ENCODE results near the gene OGDH.

OGDH gene

GRCh38 chr7:44637788-44638594 lies 31.6 kb downstream of the OGDH start:
- peak; percentile 46 to 75 (median 72) for DNase-seq (ENCODE audit: low read depth in 3 of 3)

- peak; percentile 67 to 76 (median 73) for DNase-seq (ENCODE audit: low read depth in 3 of 3)
These were observed 32.5 kb downstream of the OGDH start for GRCh38 chr7:44638611-44639557.

GRCh38 chr7:44639671-44640321 lies 33.4 kb downstream of the OGDH start:
- DNase-seq (ENCODE audit: low read depth in 3 of 3), result no peak

GRCh38 chr7:44643206-44643605 lies 36.8 kb downstream of the OGDH start:
- no peak for DNase-seq (ENCODE audit: low read depth in 3 of 3)

- DNase-seq (ENCODE audit: low read depth in 3 of 3), result no peak
These were observed 38.8 kb downstream of the OGDH start for GRCh38 chr7:44645254-44645653.

- no peak for DNase-seq (ENCODE audit: low read depth in 3 of 3)
These were observed 39.3 kb downstream of the OGDH start for GRCh38 chr7:44645696-44646095.

GRCh38 chr7:44646176-44646920 lies 39.9 kb downstream of the OGDH start:
- no peak for DNase-seq (ENCODE audit: low read depth in 3 of 3)

GRCh38 chr7:44646921-44647636 lies 40.7 kb downstream of the OGDH start:
- DNase-seq (ENCODE audit: low read depth in 3 of 3), result no peak

GRCh38 chr7:44647981-44648714 lies 41.7 kb downstream of the OGDH start:
- no peak for DNase-seq (ENCODE audit: low read depth in 3 of 3)

GRCh38 chr7:44650242-44650641 lies 43.8 kb downstream of the OGDH start:
- no peak for DNase-seq (ENCODE audit: low read depth in 3 of 3)

GRCh38 chr7:44650772-44651171 lies 44.3 kb downstream of the OGDH start:
- no peak for DNase-seq (ENCODE audit: low read depth in 3 of 3)

- DNase-seq (ENCODE audit: low read depth in 3 of 3), result no peak
These were observed 46.1 kb downstream of the OGDH start for GRCh38 chr7:44652535-44652934.

GRCh38 chr7:44654255-44654796 lies 47.9 kb downstream of the OGDH start:
- no peak for DNase-seq (ENCODE audit: low read depth in 3 of 3)

- DNase-seq (ENCODE audit: low read depth in 3 of 3), result no peak
These were observed 48.9 kb downstream of the OGDH start for GRCh38 chr7:44655341-44655740.

- no peak for DNase-seq (ENCODE audit: low read depth in 3 of 3)
These were observed 52.6 kb downstream of the OGDH start for GRCh38 chr7:44658979-44659378.

GRCh38 chr7:44661233-44661632 lies 54.8 kb downstream of the OGDH start:
- no peak for DNase-seq (ENCODE audit: low read depth in 3 of 3)

GRCh38 chr7:44664780-44665461 lies 58.5 kb downstream of the OGDH start:
- DNase-seq (ENCODE audit: low read depth in 3 of 3), result no peak

- DNase-seq (ENCODE audit: low read depth in 3 of 3), result no peak
These were observed 59.2 kb downstream of the OGDH start for GRCh38 chr7:44665531-44666213.

- DNase-seq (ENCODE audit: low read depth in 3 of 3), result no peak
These were observed 60.1 kb downstream of the OGDH start for GRCh38 chr7:44666566-44666965.

All from stimulated activated CD4-positive, alpha-beta T cell treated with anti-CD3 and anti-CD28 coated beads, TNF-alpha, amount 100 ng/mL, for 48 hours (primary cell).